ENCODE results near the gene CEMIP.

The CEMIP gene

GRCh38 chr15:80785335-80785734 lies 6.2 kb downstream of the CEMIP start:
- DNase-seq, result no peak
- intact Hi-C loops (cut with DNase I; ENCODE audit: low total_unique reads), result no loop called here
- Histone ChIP-seq H3K4me1 (peaks cover 0 to 6% (median 2%) of the 10 kb centered on the region in 4 donors), H3K27ac (no peak overlapping the region), H3K36me3 (no peaks in the 10 kb centered on the region), H3K9me3 (no peaks in the 10 kb centered on the region), H3K27me3 (peaks cover 0 to 16% of the 10 kb centered on the region in 2 donors), H3K4me3 (no peak overlapping the region)
- TF ChIP-seq CTCF (IDR thresholded peaks at IDR 0.05), result no peak

- H3K27ac ChIP-seq, result no peak overlapping the region
- H3K36me3 ChIP-seq, result no peaks in the 10 kb centered on the region
- peaks cover 0 to under 1% (median 0%) of the 10 kb centered on the region in 4 donors for H3K4me1 ChIP-seq
- H3K4me3 ChIP-seq, result no peak overlapping the region
- H3K9me3 ChIP-seq, result no peaks in the 10 kb centered on the region
- peaks cover 0 to 10% of the 10 kb centered on the region in 2 donors for H3K27me3 ChIP-seq
- intact Hi-C loops (cut with DNase I; ENCODE audit: low total_unique reads), result no loop called here
- DNase-seq, result no peak
- TF ChIP-seq CTCF (IDR thresholded peaks at IDR 0.05), result no peak
These were observed 6.7 kb downstream of the CEMIP start for GRCh38 chr15:80785811-80786354.

- no peaks in the 10 kb centered on the region for H3K9me3 ChIP-seq
- H3K4me3 ChIP-seq, result no peak overlapping the region
- no peaks in the 10 kb centered on the region for H3K36me3 ChIP-seq
- no peaks in the 10 kb centered on the region for H3K4me1 ChIP-seq
- TF ChIP-seq CTCF (IDR thresholded peaks at IDR 0.05), result no peak
- DNase-seq, result no peak
- peaks cover 0 to 4% of the 10 kb centered on the region in 2 donors for H3K27me3 ChIP-seq
- no peak overlapping the region for H3K27ac ChIP-seq
- intact Hi-C loops (cut with DNase I; ENCODE audit: low total_unique reads), result no loop called here
These were observed 8.1 kb downstream of the CEMIP start for GRCh38 chr15:80787316-80787715.

- TF ChIP-seq CTCF (IDR thresholded peaks at IDR 0.05), result no peak
- no peak for DNase-seq
- no peaks in the 10 kb centered on the region for H3K9me3 ChIP-seq
- H3K36me3 ChIP-seq, result no peaks in the 10 kb centered on the region
- intact Hi-C loops (cut with DNase I; ENCODE audit: low total_unique reads), result no loop called here
- peaks cover 0 to 4% of the 10 kb centered on the region in 2 donors for H3K27me3 ChIP-seq
- H3K4me1 ChIP-seq, result no peaks in the 10 kb centered on the region
- no peak overlapping the region for H3K4me3 ChIP-seq
- no peak overlapping the region for H3K27ac ChIP-seq
These were observed 9.4 kb downstream of the CEMIP start for GRCh38 chr15:80788536-80788935.

- intact Hi-C loops (cut with DNase I; ENCODE audit: low total_unique reads), result no loop called here
- Histone ChIP-seq H3K27ac (no peak overlapping the region), H3K27me3 (peaks cover 0 to 2% of the 10 kb centered on the region in 2 donors), H3K9me3 (no peaks in the 10 kb centered on the region), H3K4me3 (no peak overlapping the region), H3K36me3 (no peaks in the 10 kb centered on the region), H3K4me1 (no peaks in the 10 kb centered on the region)
- no peak for DNase-seq
- TF ChIP-seq CTCF (IDR thresholded peaks at IDR 0.05), result no peak
These were observed 10.1 kb downstream of the CEMIP start for GRCh38 chr15:80789296-80789695.

- Histone ChIP-seq H3K27ac (no peak overlapping the region), H3K9me3 (no peaks in the 10 kb centered on the region), H3K36me3 (no peaks in the 10 kb centered on the region), H3K4me3 (no peak overlapping the region), H3K4me1 (no peaks in the 10 kb centered on the region), H3K27me3 (no peaks in the 10 kb centered on the region)
- no peak for TF ChIP-seq CTCF (IDR thresholded peaks at IDR 0.05)
- no peak for DNase-seq
- intact Hi-C loops (cut with DNase I; ENCODE audit: low total_unique reads), result no loop called here
These were observed 10.6 kb downstream of the CEMIP start for GRCh38 chr15:80789796-80790195.

All from tibial artery (tissue), 4 donors.